Endodermal cell (in vitro differentiated cells): ENCODE measurements around the gene CENPX. TPM values are rescaled to one million over a fixed set of nuclear protein-coding genes. Genes with fewer than 3 reads are reported as not detected.

ENCODE experiments used
- DNase-seq: peaks from one replicate; pipeline ENCODE4 v3.0.0-alpha.2; 2017
- H3K27ac ChIP-seq: 2 replicates; pipeline ENCODE4 v1.5.1; 2013; ENCODE audit warnings: mild to moderate bottlenecking, low read depth, low read length, moderate library complexity
- H3K27me3 ChIP-seq: 2 replicates; pipeline ENCODE4 v1.6.1; 2013; ENCODE audit warnings: mild to moderate bottlenecking, low read length, moderate library complexity; ENCODE audit not compliant: insufficient read depth, control insufficient read depth, poor library complexity, severe bottlenecking
- H3K36me3 ChIP-seq: 2 replicates; pipeline ENCODE4 v1.7.0; 2013; ENCODE audit warnings: mild to moderate bottlenecking, low read length, moderate library complexity; ENCODE audit not compliant: control insufficient read depth, insufficient read depth
- H3K4me1 ChIP-seq: one replicate; pipeline ENCODE4 v1.7.0; 2013; ENCODE audit warnings: low read length; ENCODE audit not compliant: control insufficient read depth, insufficient read depth
- H3K4me3 ChIP-seq: 2 replicates; pipeline ENCODE4 v1.5.1; 2013; ENCODE audit warnings: mild to moderate bottlenecking, low read length, moderate library complexity
- H3K9ac ChIP-seq: 2 replicates; pipeline ENCODE4 v1.6.1; 2013; ENCODE audit warnings: mild to moderate bottlenecking, low read length, moderate library complexity; ENCODE audit not compliant: poor library complexity, severe bottlenecking; ENCODE audit errors: extremely low read depth
- H3K9me3 ChIP-seq: 2 replicates; pipeline ENCODE4 v1.6.1; 2013; ENCODE audit warnings: mild to moderate bottlenecking, low read length, moderate library complexity; ENCODE audit not compliant: control insufficient read depth
- H3K27ac Mint-ChIP-seq: 2 replicates; pipeline ENCODE4 v1.8.0; 2020; ENCODE audit warnings: mixed read lengths
- H3K27me3 Mint-ChIP-seq: 2 replicates; pipeline ENCODE4 v1.8.0; 2021; ENCODE audit warnings: mild to moderate bottlenecking, mixed read lengths; ENCODE audit not compliant: insufficient read depth
- H3K36me3 Mint-ChIP-seq: 2 replicates; pipeline ENCODE4 v1.8.0; 2020; ENCODE audit warnings: low read depth, mixed read lengths
- H3K4me1 Mint-ChIP-seq: 2 replicates; pipeline ENCODE4 v1.8.0; 2020; ENCODE audit warnings: mixed read lengths
- H3K4me3 Mint-ChIP-seq: 2 replicates; pipeline ENCODE4 v1.8.0; 2020; ENCODE audit warnings: mild to moderate bottlenecking, moderate library complexity, mixed read lengths
- H3K9me3 Mint-ChIP-seq: 2 replicates; pipeline ENCODE4 v1.8.0; 2020; ENCODE audit warnings: mild to moderate bottlenecking, mixed read lengths
- CTCF ChIP-seq: fragments of 200-600 bp; sonication (generic); conservative IDR thresholded peaks from 2 replicates; pipeline ENCODE4 v1.5.0; 2021; ENCODE audit warnings: antibody characterized with exemption, mild to moderate bottlenecking
- WGBS, 2 experiments: methylation state at CpG; one replicate each; pipeline versions ENCODE4 v1.1.5 to v1.1.7; 2013; ENCODE audit warnings: missing lambda C conversion rate in 2 of 2, mixed read lengths in 1 of 2; ENCODE audit not compliant: insufficient coverage in 1 of 2, insufficient read length in 1 of 2; 5-methylcytosine and 5-hydroxymethylcytosine counted together
- total RNA-seq, 2 donors: library from RNA; stranded (reverse); fragmentation: NEBNext Ultra II Directional in 1 of 2; extraction: Animal tissue kit (Norgen Biotek cat#: 25700) in 1 of 2; gene quantifications; 2 replicates in 1 of 2; 3 replicates in 1 of 2; pipeline ENCODE4 v1.2.1, GENCODE V29; 2021

Gene CENPX
- total RNA-seq, 2 donors from 2014 or later = 80.0 to 85.0 TPM

- no peaks in the 10 kb centered on the region for H3K27me3 Mint-ChIP-seq
- Histone ChIP-seq H3K4me3 (no peak overlapping the region), H3K27me3 (no peaks in the 10 kb centered on the region), H3K9me3 (no peaks in the 10 kb centered on the region), H3K4me1 (no peaks in the 10 kb centered on the region), H3K36me3 (peaks cover 43% of the 10 kb centered on the region), H3K27ac (no peak overlapping the region), H3K9ac (no peak overlapping the region)
- no peaks in the 10 kb centered on the region for H3K9me3 Mint-ChIP-seq
- WGBS, 2 experiments = 94 to 98% methylated on average over 20 to 29 of the region's 29 CpGs
- peaks cover 14% of the 10 kb centered on the region for H3K36me3 Mint-ChIP-seq
- H3K4me1 Mint-ChIP-seq = no peaks in the 10 kb centered on the region
- TF ChIP-seq CTCF = no peak
- no peak overlapping the region for H3K4me3 Mint-ChIP-seq
- no peak for DNase-seq
- H3K27ac Mint-ChIP-seq = no peak overlapping the region
Measured at GRCh38 chr17:82056729-82057621, 34.3 kb upstream of the CENPX start.

GRCh38 chr17:82055965-82056728 lies 33.5 kb upstream of the CENPX start:
- peaks cover 39% of the 10 kb centered on the region for H3K36me3 ChIP-seq
- no peaks in the 10 kb centered on the region for H3K4me1 ChIP-seq
- Mint-ChIP-seq H3K36me3 (peaks cover 14% of the 10 kb centered on the region), H3K4me1 (no peaks in the 10 kb centered on the region), H3K9me3 (no peaks in the 10 kb centered on the region), H3K4me3 (no peak overlapping the region), H3K27ac (no peak overlapping the region), H3K27me3 (no peaks in the 10 kb centered on the region)
- no peaks in the 10 kb centered on the region for H3K9me3 ChIP-seq
- H3K4me3 ChIP-seq = no peak overlapping the region
- no peak overlapping the region for H3K27ac ChIP-seq
- no peak for TF ChIP-seq CTCF
- no peak for DNase-seq
- 95 to 98% methylated on average over 24 to 28 of the region's 28 CpGs for WGBS, 2 experiments
- no peaks in the 10 kb centered on the region for H3K27me3 ChIP-seq
- H3K9ac ChIP-seq = no peak overlapping the region

GRCh38 chr17:82055023-82055964 lies 32.6 kb upstream of the CENPX start:
- H3K4me1 Mint-ChIP-seq = peaks cover 4% of the 10 kb centered on the region
- H3K4me3 Mint-ChIP-seq = no peak overlapping the region
- no peak overlapping the region for H3K9ac ChIP-seq
- H3K36me3 Mint-ChIP-seq = peaks cover 13% of the 10 kb centered on the region
- peaks cover 39% of the 10 kb centered on the region for H3K36me3 ChIP-seq
- WGBS, 2 experiments = 91 to 94% methylated on average over 18 to 26 of the region's 26 CpGs
- no peaks in the 10 kb centered on the region for H3K9me3 Mint-ChIP-seq
- no peak for TF ChIP-seq CTCF
- no peak overlapping the region for H3K27ac Mint-ChIP-seq
- H3K27ac ChIP-seq = no peak overlapping the region
- no peaks in the 10 kb centered on the region for H3K27me3 ChIP-seq
- H3K4me3 ChIP-seq = no peak overlapping the region
- no peaks in the 10 kb centered on the region for H3K27me3 Mint-ChIP-seq
- DNase-seq = no peak
- no peaks in the 10 kb centered on the region for H3K9me3 ChIP-seq
- no peaks in the 10 kb centered on the region for H3K4me1 ChIP-seq
